IMR-90 (cell line): ENCODE results near the gene HIPK1.

ENCODE experiments used
- CEBPB ChIP-seq: IDR thresholded peaks from 2 replicates; pipeline ENCODE4 v1.6.1; 2012; ENCODE audit warnings: low read depth, low read length, improper control_type of control experiment
- FOS ChIP-seq: fragments of 150-350 bp; IDR thresholded peaks from 2 replicates; pipeline ENCODE4 v1.6.1; 2016; ENCODE audit warnings: low read depth, low read length
- MAZ ChIP-seq: IDR thresholded peaks from 2 replicates; pipeline ENCODE4 v1.6.1; 2012; ENCODE audit warnings: low read depth, mild to moderate bottlenecking, low read length, improper control_type of control experiment, moderate library complexity, borderline replicate concordance
- NFE2L2 ChIP-seq: fragments of 150-350 bp; IDR thresholded peaks from 2 replicates; pipeline ENCODE4 v1.6.1; 2016; ENCODE audit warnings: low read depth, mild to moderate bottlenecking, low read length
- POLR2A ChIP-seq: IDR thresholded peaks from 2 replicates; pipeline ENCODE4 v1.6.1; 2012; ENCODE audit warnings: mild to moderate bottlenecking, low read depth, low read length
- TF ChIP-seq, protein P1 (sequence below): conservative IDR thresholded peaks from 2 replicates; pipeline ENCODE4 v1.5.1; 2012; ENCODE audit warnings: mild to moderate bottlenecking, low read depth, low read length, improper control_type of control experiment
- TF ChIP-seq, protein P2 (sequence below): fragments of 150-350 bp; IDR thresholded peaks from 2 replicates; pipeline ENCODE4 v1.6.1; 2017; ENCODE audit warnings: mild to moderate bottlenecking, antibody characterized with exemption, low read length, low read depth

DNA sequence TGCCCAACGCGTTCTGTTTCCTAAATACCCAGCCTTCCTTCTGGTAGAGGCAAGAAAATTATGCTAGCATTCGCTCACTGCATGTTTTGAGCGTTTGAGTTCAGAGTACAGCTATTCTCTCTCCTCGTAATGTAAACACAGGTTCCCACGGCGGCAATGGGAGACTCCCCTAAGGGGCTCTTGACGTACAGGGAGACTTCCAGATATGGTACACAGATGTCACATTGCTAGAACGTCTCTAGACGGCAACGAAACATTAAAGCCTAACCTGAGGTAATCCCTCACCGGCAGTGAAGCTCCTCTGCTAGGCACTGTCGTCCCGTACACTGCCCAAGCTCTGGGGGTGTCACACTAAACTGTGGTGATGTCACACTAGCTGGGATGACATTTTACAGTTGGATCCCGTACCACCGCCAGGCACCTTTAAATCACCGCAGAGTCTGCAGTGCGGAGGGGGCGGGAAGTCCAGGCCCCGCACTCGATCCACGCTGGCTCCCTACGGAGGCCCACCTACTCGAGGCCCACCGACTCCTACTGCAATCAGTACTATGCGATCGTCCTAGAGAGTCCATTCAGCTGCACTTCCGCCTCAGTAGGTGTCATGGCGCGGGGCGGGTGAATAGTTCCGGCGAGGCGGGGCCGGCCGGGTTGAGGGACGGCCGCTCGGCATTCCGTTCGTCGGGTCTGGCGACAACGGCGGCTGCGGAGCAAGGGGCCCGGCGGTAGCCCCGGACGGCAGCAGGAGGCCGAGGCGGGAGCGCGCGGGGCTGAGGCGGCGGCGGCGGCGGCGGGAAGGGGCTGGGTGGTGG is at the start of gene HIPK1:
- TF ChIP-seq, protein P1, sequence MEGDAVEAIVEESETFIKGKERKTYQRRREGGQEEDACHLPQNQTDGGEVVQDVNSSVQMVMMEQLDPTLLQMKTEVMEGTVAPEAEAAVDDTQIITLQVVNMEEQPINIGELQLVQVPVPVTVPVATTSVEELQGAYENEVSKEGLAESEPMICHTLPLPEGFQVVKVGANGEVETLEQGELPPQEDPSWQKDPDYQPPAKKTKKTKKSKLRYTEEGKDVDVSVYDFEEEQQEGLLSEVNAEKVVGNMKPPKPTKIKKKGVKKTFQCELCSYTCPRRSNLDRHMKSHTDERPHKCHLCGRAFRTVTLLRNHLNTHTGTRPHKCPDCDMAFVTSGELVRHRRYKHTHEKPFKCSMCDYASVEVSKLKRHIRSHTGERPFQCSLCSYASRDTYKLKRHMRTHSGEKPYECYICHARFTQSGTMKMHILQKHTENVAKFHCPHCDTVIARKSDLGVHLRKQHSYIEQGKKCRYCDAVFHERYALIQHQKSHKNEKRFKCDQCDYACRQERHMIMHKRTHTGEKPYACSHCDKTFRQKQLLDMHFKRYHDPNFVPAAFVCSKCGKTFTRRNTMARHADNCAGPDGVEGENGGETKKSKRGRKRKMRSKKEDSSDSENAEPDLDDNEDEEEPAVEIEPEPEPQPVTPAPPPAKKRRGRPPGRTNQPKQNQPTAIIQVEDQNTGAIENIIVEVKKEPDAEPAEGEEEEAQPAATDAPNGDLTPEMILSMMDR = no peak
- no peak for TF ChIP-seq FOS
- TF ChIP-seq POLR2A = peak; percentile 77
- TF ChIP-seq MAZ = peak; percentile 90
- TF ChIP-seq NFE2L2 = no peak
- TF ChIP-seq, protein P2, sequence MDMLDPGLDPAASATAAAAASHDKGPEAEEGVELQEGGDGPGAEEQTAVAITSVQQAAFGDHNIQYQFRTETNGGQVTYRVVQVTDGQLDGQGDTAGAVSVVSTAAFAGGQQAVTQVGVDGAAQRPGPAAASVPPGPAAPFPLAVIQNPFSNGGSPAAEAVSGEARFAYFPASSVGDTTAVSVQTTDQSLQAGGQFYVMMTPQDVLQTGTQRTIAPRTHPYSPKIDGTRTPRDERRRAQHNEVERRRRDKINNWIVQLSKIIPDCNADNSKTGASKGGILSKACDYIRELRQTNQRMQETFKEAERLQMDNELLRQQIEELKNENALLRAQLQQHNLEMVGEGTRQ = no peak
- TF ChIP-seq CEBPB = no peak
